NCI-H774 (cell line): Measurements from ENCODE around the gene ARID1B.

Experiments
- DNase-seq: peaks from one replicate; lab custom pipeline; 2025; lab: John Stamatoyannopoulos, UW

The ARID1B gene

GRCh38 chr6:157245436-157245835 lies 468.3 kb downstream of the ARID1B start:
- DNase-seq, result no peak

GRCh38 chr6:157246048-157246630 lies 469.0 kb downstream of the ARID1B start:
- no peak for DNase-seq

DNA sequence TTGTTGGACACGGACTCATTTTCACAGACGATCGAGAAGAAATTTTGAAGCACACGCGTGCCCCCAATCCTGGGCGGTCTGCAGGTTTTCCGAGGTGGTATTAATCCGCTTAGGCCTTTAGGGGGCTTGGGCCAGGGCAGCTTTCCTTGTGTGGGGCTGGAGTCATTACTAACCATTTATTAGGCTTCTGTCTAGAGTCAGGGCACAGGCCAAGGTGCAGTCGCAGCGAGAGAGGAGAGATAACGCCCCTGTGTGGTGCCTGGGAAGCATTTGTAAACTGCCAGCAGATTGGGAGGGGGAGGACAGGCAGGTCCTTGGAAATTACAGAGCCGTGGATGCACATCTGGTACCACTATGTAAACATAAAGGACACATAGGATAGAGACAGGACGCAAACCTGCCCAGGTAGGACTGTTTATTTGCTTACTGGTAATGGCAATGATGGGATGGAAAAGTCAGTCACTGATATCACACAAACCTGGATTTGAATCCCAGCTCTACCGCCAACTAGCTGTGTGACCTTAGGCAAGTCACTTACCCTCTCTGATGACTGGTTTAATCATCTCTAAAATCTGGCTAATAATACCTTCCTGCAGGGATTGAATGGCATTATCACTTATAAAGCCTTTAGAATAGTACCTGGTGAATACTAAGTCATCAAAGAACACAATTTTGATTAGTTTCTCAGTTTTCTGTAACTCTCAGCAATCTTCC lies 469.8 kb downstream of the ARID1B start:
- no peak for DNase-seq

- no peak for DNase-seq
Measured at GRCh38 chr6:157248264-157248663, 471.1 kb downstream of the ARID1B start.

DNA sequence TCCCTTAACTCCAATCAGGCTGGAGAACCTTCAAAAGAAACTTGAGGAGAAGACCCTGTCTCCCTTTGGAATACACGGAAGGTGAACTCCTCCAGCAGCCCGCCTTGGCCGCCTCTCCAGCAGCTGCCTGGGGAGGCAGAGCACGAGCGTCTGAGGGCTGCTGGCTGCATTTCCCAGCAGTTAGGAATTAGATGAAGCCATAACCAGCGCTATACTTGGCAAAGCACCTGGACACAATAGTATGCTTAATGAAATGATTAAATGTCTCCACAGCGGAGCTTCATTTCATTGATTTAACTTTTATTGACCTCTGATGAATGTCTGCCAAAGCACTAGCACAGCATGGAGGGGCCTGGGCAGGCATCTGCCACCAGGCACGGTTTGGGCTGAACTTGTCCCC lies 472.6 kb downstream of the ARID1B start:
- DNase-seq, result no peak

GRCh38 chr6:157251586-157252247 lies 474.5 kb downstream of the ARID1B start:
- no peak for DNase-seq

DNA sequence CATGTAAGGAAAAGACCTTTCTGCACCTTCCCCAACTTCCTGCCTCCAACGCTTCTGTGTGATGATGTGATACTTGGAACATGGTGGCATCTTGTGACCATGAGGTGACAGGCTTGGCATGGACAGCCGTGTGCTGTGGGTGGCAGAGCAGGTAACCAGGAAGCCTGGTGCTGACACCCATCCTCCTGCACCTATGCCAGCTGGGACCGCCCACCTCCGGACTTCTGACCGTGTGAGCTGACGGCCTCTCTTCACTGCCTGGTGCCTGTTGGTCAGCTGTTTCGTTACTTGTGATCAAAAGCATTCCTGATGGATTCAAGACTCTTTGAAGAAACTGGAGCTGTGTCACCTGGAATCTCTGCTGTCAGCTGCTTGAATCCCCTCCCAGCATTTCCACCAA lies 475.8 kb downstream of the ARID1B start:
- no peak for DNase-seq

GRCh38 chr6:157253699-157254098 lies 476.5 kb downstream of the ARID1B start:
- DNase-seq, result no peak

- no peak for DNase-seq
Measured at GRCh38 chr6:157254538-157254937, 477.4 kb downstream of the ARID1B start.

GRCh38 chr6:157255079-157255478 lies 477.9 kb downstream of the ARID1B start:
- DNase-seq, result no peak

- DNase-seq, result no peak
Measured at GRCh38 chr6:157258878-157259277, 481.7 kb downstream of the ARID1B start.

GRCh38 chr6:157259443-157259842 lies 482.3 kb downstream of the ARID1B start:
- no peak for DNase-seq
